Calu3 (cell line): Measurements from ENCODE around the gene DUSP9. TPM values are rescaled to one million over a fixed set of nuclear protein-coding genes. Genes with fewer than 3 reads are reported as not detected.
"Not testable (repeated sequence)": the region's sequence is repeated elsewhere in the genome, so short reads cannot be mapped to it uniquely, and the experiment has no call there.

ENCODE experiments used
- BruUV-seq: library from RNA; stranded (reverse); fragments of 400-500 nt; replicated peaks from 2 replicates; lab custom pipeline; 2021; lab: Mats Ljungman, UMichigan
- CTCF ChIA-PET: fragments of 300-600 bp; sonication (Branson Sonifier 250); formaldehyde crosslinking; loops from one replicate; lab custom pipeline; 2022; ENCODE audit warnings: antibody characterized with exemption; lab: Charles Lee
- DNase-seq: peaks from one replicate; pipeline ENCODE4 v3.0.0; 2022
- H3K27ac Mint-ChIP-seq: one replicate; pipeline ENCODE4 v1.8.0; 2022; ENCODE audit warnings: mixed read lengths; ENCODE audit not compliant: unreplicated experiment
- H3K27me3 Mint-ChIP-seq: one replicate; pipeline ENCODE4 v1.8.0; 2022; ENCODE audit warnings: mixed read lengths; ENCODE audit not compliant: unreplicated experiment
- H3K36me3 Mint-ChIP-seq: one replicate; pipeline ENCODE4 v1.8.0; 2022; ENCODE audit warnings: mild to moderate bottlenecking, moderate library complexity, mixed read lengths; ENCODE audit not compliant: insufficient read depth, unreplicated experiment
- H3K4me1 Mint-ChIP-seq: one replicate; pipeline ENCODE4 v1.8.0; 2022; ENCODE audit warnings: mild to moderate bottlenecking, low read depth, mixed read lengths; ENCODE audit not compliant: unreplicated experiment
- H3K4me3 Mint-ChIP-seq: one replicate; pipeline ENCODE4 v1.8.0; 2022; ENCODE audit warnings: mild to moderate bottlenecking, low read depth, moderate library complexity, mixed read lengths; ENCODE audit not compliant: unreplicated experiment
- H3K9me3 Mint-ChIP-seq: one replicate; pipeline ENCODE4 v1.8.0; 2022; ENCODE audit warnings: low read depth, mixed read lengths; ENCODE audit not compliant: unreplicated experiment
- CTCF ChIP-seq: fragments of 200-600 bp; IDR thresholded peaks from one replicate; pipeline ENCODE4 v1.8.0; 2022; ENCODE audit warnings: antibody characterized with exemption; ENCODE audit not compliant: unreplicated experiment
- intact Hi-C: fragments of 100-400 bp; cut with micrococcal nuclease; formaldehyde crosslinking; loops from one replicate; pipeline ENCODE4 v1.10.0; 2022; ENCODE audit not compliant: unreplicated experiment
- total RNA-seq: library from RNA; stranded (reverse); gene quantifications from 2 replicates; pipeline ENCODE4 v1.2.3, GENCODE V29; 2022

Gene DUSP9
- total RNA-seq, 1 experiment from 2014 or later, result 0.19 TPM

- BruUV-seq, result no TSS peak
- CTCF ChIA-PET, result no interaction called here
- Mint-ChIP-seq H3K27me3 (peaks cover 51% of the 10 kb centered on the region), H3K4me1 (peaks cover 6% of the 10 kb centered on the region), H3K9me3 (no peaks in the 10 kb centered on the region), H3K4me3 (no peak overlapping the region), H3K27ac (no peak overlapping the region), H3K36me3 (no peaks in the 10 kb centered on the region)
- intact Hi-C loops, result no loop called here
- TF ChIP-seq CTCF, result no peak
- DNase-seq, result no peak
Measured at GRCh38 chrX:153672531-153673427, 25.8 kb downstream of the DUSP9 start.

- Mint-ChIP-seq H3K36me3 (no peaks in the 10 kb centered on the region), H3K27me3 (peaks cover 50% of the 10 kb centered on the region), H3K9me3 (no peaks in the 10 kb centered on the region), H3K27ac (no peak within 1 kb of the TSS), H3K4me3 (no peak within 1 kb of the TSS), H3K4me1 (no peaks in the 10 kb centered on the region)
- BruUV-seq, result no TSS peak
- CTCF ChIA-PET, result interaction anchor here (0.6 kb wide), 1 partner anchor 11 kb away, joined by 4 read pairs; no protein-coding TSS in a partner anchor
- TF ChIP-seq CTCF, result no peak
- DNase-seq, result no peak
- intact Hi-C loops, result no loop called here
Measured at GRCh38 chrX:153673428-153674218, 26.6 kb downstream of the DUSP9 start, which contains the start of gene PNCK. TSS of gene PNCK (minus strand) at chrX:153673813. CDS start at chrX:153673076, 737 bp downstream.

GRCh38 chrX:153674219-153674851, 27.3 kb downstream of the DUSP9 start:
- intact Hi-C loops, result no loop called here
- no peaks in the 10 kb centered on the region for H3K4me1 Mint-ChIP-seq
- no peaks in the 10 kb centered on the region for H3K36me3 Mint-ChIP-seq
- BruUV-seq, result no TSS peak
- no peak for TF ChIP-seq CTCF
- H3K9me3 Mint-ChIP-seq, result no peaks in the 10 kb centered on the region
- peaks cover 57% of the 10 kb centered on the region for H3K27me3 Mint-ChIP-seq
- DNase-seq, result no peak
- CTCF ChIA-PET, result interaction anchor here (0.6 kb wide), 1 partner anchor 11 kb away, joined by 4 read pairs; no protein-coding TSS in a partner anchor
- H3K27ac Mint-ChIP-seq, result no peak overlapping the region
- H3K4me3 Mint-ChIP-seq, result no peak overlapping the region

GRCh38 chrX:153681175-153681574, 34.2 kb downstream of the DUSP9 start:
- no TSS peak for BruUV-seq
- intact Hi-C loops, result no loop called here
- no peak for DNase-seq
- no peak for TF ChIP-seq CTCF
- H3K27me3 Mint-ChIP-seq, result peaks cover 32% of the 10 kb centered on the region
- no peaks in the 10 kb centered on the region for H3K4me1 Mint-ChIP-seq
- H3K27ac Mint-ChIP-seq, result no peak overlapping the region
- H3K9me3 Mint-ChIP-seq, result no peaks in the 10 kb centered on the region
- CTCF ChIA-PET, result no interaction called here
- H3K4me3 Mint-ChIP-seq, result no peak overlapping the region
- peaks cover under 1% of the 10 kb centered on the region for H3K36me3 Mint-ChIP-seq

GRCh38 chrX:153683486-153683885, 36.5 kb downstream of the DUSP9 start:
- H3K9me3 Mint-ChIP-seq, intact Hi-C loops, H3K27ac Mint-ChIP-seq, CTCF ChIA-PET, H3K4me1 Mint-ChIP-seq, DNase-seq, BruUV-seq, H3K4me3 Mint-ChIP-seq: not testable (repeated sequence)
- Mint-ChIP-seq H3K27me3 (peaks cover 38% of the 10 kb centered on the region), H3K36me3 (peaks cover 16% of the 10 kb centered on the region)
